Cardiac fibroblast (primary cell): ENCODE results near the gene NOL9.
"Not testable (repeated sequence)": the region's sequence is repeated elsewhere in the genome, so short reads cannot be mapped to it uniquely, and the experiment has no call there.

Experiments
- DNase-seq, 2 donors: peaks; one replicate each; pipeline versions ENCODE4 v3.0.0 to v3.0.0-alpha.2; 2010; ENCODE audit warnings: low read depth in 2 of 2
- H3K4me3 ChIP-seq, 2 donors: replicated peaks in 1 of 2; 1 replicate in 1 of 2; 2 replicates in 1 of 2; pipeline ENCODE4 v1.5.1; 2011; ENCODE audit warnings: low read depth in 2 of 2, low read length in 2 of 2, mild to moderate bottlenecking in 2 of 2, moderate library complexity in 1 of 2
- CTCF ChIP-seq: IDR thresholded peaks from one replicate; pipeline ENCODE4 v1.5.1; 2011; ENCODE audit warnings: low read depth, mild to moderate bottlenecking, low read length, inconsistent platforms

NOL9 gene

GRCh38 chr1:6570987-6571386, 16.7 kb upstream of the NOL9 start:
- no peak overlapping the region for H3K4me3 ChIP-seq
- no peak for DNase-seq
- TF ChIP-seq CTCF, result no peak

GRCh38 chr1:6570100-6570499, 15.8 kb upstream of the NOL9 start:
- no peak for TF ChIP-seq CTCF
- DNase-seq, result no peak
- H3K4me3 ChIP-seq, result no peak overlapping the region

- no peak for TF ChIP-seq CTCF
- no peak for DNase-seq
- no peak overlapping the region for H3K4me3 ChIP-seq
Observed at GRCh38 chr1:6569033-6569432, 14.7 kb upstream of the NOL9 start.

- DNase-seq, result no peak
- TF ChIP-seq CTCF, result no peak
- H3K4me3 ChIP-seq, result no peak overlapping the region
Observed at GRCh38 chr1:6560267-6560666, 6.0 kb upstream of the NOL9 start.

GRCh38 chr1:6559161-6559560, 4.8 kb upstream of the NOL9 start:
- H3K4me3 ChIP-seq, DNase-seq: not testable (repeated sequence)

- H3K4me3 ChIP-seq, result no peak overlapping the region
- no peak for TF ChIP-seq CTCF
- no peak for DNase-seq
Observed at GRCh38 chr1:6557597-6557996, 3.3 kb upstream of the NOL9 start.

- peak in 1 of 2 donors; percentile 17 for DNase-seq
- H3K4me3 ChIP-seq, result peak within 1 kb of the TSS; percentile 94 to 96
Observed at GRCh38 chr1:6554907-6555778, 830 bp upstream of the NOL9 start, which contains the start of gene TAS1R1. TSS of gene TAS1R1 (plus strand) at chr1:6555307. CDS start at chr1:6555374, 67 bp downstream.

More at GRCh38 chr1:6554907-6555778, 830 bp upstream of the NOL9 start, which contains the start of gene TAS1R1:
- no peak for TF ChIP-seq CTCF
